Measurements from ENCODE around the gene PPP2R2C.

The PPP2R2C gene

DNA sequence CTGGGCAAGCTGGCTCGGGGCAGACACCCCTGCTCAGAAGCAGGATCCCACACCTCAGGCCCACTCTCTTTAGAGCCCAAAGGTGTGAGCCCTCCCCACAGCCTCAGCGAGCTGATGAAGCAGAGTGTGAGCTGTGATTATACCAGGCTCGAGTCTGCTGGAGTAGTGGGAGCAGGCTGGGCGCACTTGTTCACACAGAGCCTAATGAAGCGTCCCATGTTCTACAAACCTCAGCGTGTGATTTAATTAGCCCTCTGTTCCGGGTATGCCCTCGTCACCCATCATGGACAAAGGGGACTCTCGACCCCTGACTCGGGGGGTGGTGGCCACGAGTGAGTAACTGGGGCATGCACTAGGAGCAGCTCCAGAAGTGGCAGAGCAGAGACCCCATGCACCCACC, 62.3 kb downstream of the PPP2R2C start:
- no peaks in the 10 kb centered on the region for H3K9me3 ChIP-seq (ENCODE audit: insufficient read depth, low read depth, low read length)
- H3K4me1 ChIP-seq (ENCODE audit: insufficient read depth, low read length, poor library complexity, severe bottlenecking) = no peaks in the 10 kb centered on the region
- H3K79me2 ChIP-seq (ENCODE audit: insufficient read depth, low read length) = no peaks in the 10 kb centered on the region
- H3K9me2 ChIP-seq (replicated peaks; ENCODE audit: low read depth, low read length) = no peaks in the 10 kb centered on the region
- TF ChIP-seq, protein P1, sequence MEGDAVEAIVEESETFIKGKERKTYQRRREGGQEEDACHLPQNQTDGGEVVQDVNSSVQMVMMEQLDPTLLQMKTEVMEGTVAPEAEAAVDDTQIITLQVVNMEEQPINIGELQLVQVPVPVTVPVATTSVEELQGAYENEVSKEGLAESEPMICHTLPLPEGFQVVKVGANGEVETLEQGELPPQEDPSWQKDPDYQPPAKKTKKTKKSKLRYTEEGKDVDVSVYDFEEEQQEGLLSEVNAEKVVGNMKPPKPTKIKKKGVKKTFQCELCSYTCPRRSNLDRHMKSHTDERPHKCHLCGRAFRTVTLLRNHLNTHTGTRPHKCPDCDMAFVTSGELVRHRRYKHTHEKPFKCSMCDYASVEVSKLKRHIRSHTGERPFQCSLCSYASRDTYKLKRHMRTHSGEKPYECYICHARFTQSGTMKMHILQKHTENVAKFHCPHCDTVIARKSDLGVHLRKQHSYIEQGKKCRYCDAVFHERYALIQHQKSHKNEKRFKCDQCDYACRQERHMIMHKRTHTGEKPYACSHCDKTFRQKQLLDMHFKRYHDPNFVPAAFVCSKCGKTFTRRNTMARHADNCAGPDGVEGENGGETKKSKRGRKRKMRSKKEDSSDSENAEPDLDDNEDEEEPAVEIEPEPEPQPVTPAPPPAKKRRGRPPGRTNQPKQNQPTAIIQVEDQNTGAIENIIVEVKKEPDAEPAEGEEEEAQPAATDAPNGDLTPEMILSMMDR (conservative IDR thresholded peaks at IDR 0.05; ENCODE audit: low read length) = no peak
- no peak for TF ChIP-seq EZH2phosphoT487 (IDR thresholded peaks at IDR 0.05; ENCODE audit: borderline replicate concordance)
- H3K9ac ChIP-seq (ENCODE audit: low read depth, low read length, poor library complexity, severe bottlenecking) = no peak overlapping the region
- no peaks in the 10 kb centered on the region for H3K27me3 ChIP-seq (ENCODE audit: insufficient read depth, low read length, poor library complexity, severe bottlenecking)
- no peak overlapping the region for H3K4me2 ChIP-seq (ENCODE audit: low read depth, low read length, poor library complexity, severe bottlenecking)
- no peaks in the 10 kb centered on the region for H4K20me1 ChIP-seq (ENCODE audit: insufficient read depth, low read length, poor library complexity, severe bottlenecking)
- H3F3A ChIP-seq (ENCODE audit: low read depth) = no peaks in the 10 kb centered on the region
- H3K4me3 ChIP-seq (ENCODE audit: low read length, poor library complexity, severe bottlenecking) = no peak overlapping the region
- no peaks in the 10 kb centered on the region for H3K36me3 ChIP-seq (ENCODE audit: insufficient read depth, low read length)
- no peak overlapping the region for H2AFZ ChIP-seq (ENCODE audit: low read length)

DNA sequence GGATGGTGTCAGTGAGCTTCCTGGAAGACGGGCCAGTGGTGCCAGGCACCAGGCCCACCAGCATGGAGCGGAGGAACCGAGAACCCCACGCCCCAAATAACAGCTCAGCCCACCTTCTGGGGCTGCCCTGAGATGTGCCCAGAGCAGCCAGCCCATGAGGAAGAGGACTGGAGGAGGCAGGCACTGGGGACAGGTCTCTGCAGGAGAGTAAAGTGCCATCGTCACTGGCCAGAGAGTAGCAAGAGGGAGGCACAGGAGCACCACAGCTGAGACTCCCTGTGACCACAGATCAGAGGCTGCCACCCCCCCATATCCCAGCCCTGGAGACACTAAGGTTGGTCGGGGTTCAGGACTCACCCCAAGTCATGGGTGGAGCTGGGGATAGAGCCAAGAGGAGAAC, 63.0 kb downstream of the PPP2R2C start:
- Histone ChIP-seq H3K79me2 (ENCODE audit: insufficient read depth, low read length) (no peaks in the 10 kb centered on the region), H3K9ac (ENCODE audit: low read depth, low read length, poor library complexity, severe bottlenecking) (no peak overlapping the region), H3K36me3 (ENCODE audit: insufficient read depth, low read length) (no peaks in the 10 kb centered on the region), H2AFZ (ENCODE audit: low read length) (no peak overlapping the region), H3K4me1 (ENCODE audit: insufficient read depth, low read length, poor library complexity, severe bottlenecking) (no peaks in the 10 kb centered on the region), H3F3A (ENCODE audit: low read depth) (no peaks in the 10 kb centered on the region), H3K9me3 (ENCODE audit: insufficient read depth, low read depth, low read length) (no peaks in the 10 kb centered on the region), H4K20me1 (ENCODE audit: insufficient read depth, low read length, poor library complexity, severe bottlenecking) (no peaks in the 10 kb centered on the region), H3K9me2 (replicated peaks; ENCODE audit: low read depth, low read length) (no peaks in the 10 kb centered on the region), H3K4me3 (ENCODE audit: low read length, poor library complexity, severe bottlenecking) (no peak overlapping the region), H3K4me2 (ENCODE audit: low read depth, low read length, poor library complexity, severe bottlenecking) (no peak overlapping the region), H3K27me3 (ENCODE audit: insufficient read depth, low read length, poor library complexity, severe bottlenecking) (no peaks in the 10 kb centered on the region)
- TF ChIP-seq, protein P1 (conservative IDR thresholded peaks at IDR 0.05; ENCODE audit: low read length) = no peak
- no peak for TF ChIP-seq EZH2phosphoT487 (IDR thresholded peaks at IDR 0.05; ENCODE audit: borderline replicate concordance)

GRCh38 chr4:6408263-6408662, 64.2 kb downstream of the PPP2R2C start:
- H3K4me1 ChIP-seq (ENCODE audit: insufficient read depth, low read length, poor library complexity, severe bottlenecking) = no peaks in the 10 kb centered on the region

More at GRCh38 chr4:6408263-6408662, 64.2 kb downstream of the PPP2R2C start:
- Histone ChIP-seq H4K20me1 (ENCODE audit: insufficient read depth, low read length, poor library complexity, severe bottlenecking) (no peaks in the 10 kb centered on the region), H3K4me3 (ENCODE audit: low read length, poor library complexity, severe bottlenecking) (no peak overlapping the region), H3K9me2 (replicated peaks; ENCODE audit: low read depth, low read length) (no peaks in the 10 kb centered on the region), H3K4me2 (ENCODE audit: low read depth, low read length, poor library complexity, severe bottlenecking) (no peak overlapping the region), H3K36me3 (ENCODE audit: insufficient read depth, low read length) (no peaks in the 10 kb centered on the region), H3K9me3 (ENCODE audit: insufficient read depth, low read depth, low read length) (no peaks in the 10 kb centered on the region), H3K27me3 (ENCODE audit: insufficient read depth, low read length, poor library complexity, severe bottlenecking) (no peaks in the 10 kb centered on the region), H3K79me2 (ENCODE audit: insufficient read depth, low read length) (no peaks in the 10 kb centered on the region), H2AFZ (ENCODE audit: low read length) (no peak overlapping the region), H3F3A (ENCODE audit: low read depth) (no peaks in the 10 kb centered on the region), H3K9ac (ENCODE audit: low read depth, low read length, poor library complexity, severe bottlenecking) (no peak overlapping the region)
- TF ChIP-seq, protein P1 (conservative IDR thresholded peaks at IDR 0.05; ENCODE audit: low read length) = no peak
- no peak for TF ChIP-seq EZH2phosphoT487 (IDR thresholded peaks at IDR 0.05; ENCODE audit: borderline replicate concordance)
